ENCODE results near the gene PLXNA1. TPM values are rescaled to one million over a fixed set of nuclear protein-coding genes. Genes with fewer than 3 reads are reported as not detected.

The PLXNA1 gene
- total RNA-seq, 1 donor from 2014 or later, result 46.9 TPM

GRCh38 chr3:126967386-126967785, 15.5 kb upstream of the PLXNA1 start:
- DNase-seq, result no peak

GRCh38 chr3:126968391-126969390, 14.2 kb upstream of the PLXNA1 start:
- DNase-seq, result no peak

DNA sequence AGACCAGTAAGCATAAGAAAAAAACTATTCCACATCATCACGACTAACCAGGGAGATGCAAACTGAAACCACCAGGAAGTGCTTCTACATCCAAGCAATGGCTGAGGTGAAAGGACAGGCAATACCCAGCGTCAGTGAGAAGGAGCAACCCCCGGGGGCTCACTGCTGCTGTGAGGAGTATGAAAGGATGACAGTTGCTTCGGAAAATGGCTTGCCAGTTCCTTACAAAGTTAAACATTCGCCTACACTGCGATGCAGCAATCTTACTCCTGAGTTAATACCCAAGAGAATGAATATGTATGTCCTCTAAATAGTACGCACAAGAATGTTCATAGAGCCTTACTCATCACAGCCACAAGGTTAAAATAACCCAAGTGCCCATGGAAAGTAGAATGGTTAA, 13.3 kb upstream of the PLXNA1 start:
- no peak for DNase-seq

GRCh38 chr3:126970101-126970500, 12.8 kb upstream of the PLXNA1 start:
- no peak for DNase-seq

DNA sequence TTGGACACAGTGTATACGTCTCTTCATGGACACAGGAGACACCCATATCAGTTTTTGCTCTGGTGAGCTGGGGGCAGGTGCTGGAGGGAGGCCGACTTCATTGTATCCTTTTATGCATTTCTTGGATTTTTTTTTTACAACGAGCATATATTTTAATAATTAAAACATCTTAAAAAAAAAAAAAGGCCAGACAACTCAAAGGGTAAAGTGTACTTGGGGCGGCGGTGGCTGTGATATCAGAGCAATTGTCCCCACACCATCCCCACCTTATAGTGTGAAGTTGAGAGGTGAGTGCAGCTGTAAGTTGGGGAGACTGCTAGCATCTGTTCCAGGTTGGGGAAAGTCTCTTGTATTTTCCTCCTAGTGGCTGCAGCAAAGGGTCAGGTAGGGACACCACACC, 12.0 kb upstream of the PLXNA1 start:
- no peak for DNase-seq

GRCh38 chr3:126971891-126972351, 11.0 kb upstream of the PLXNA1 start:
- peak; percentile 9 for DNase-seq

GRCh38 chr3:126972866-126973265, 10.0 kb upstream of the PLXNA1 start:
- DNase-seq, result no peak

- DNase-seq, result no peak
Observed at GRCh38 chr3:126973814-126974213, 9.1 kb upstream of the PLXNA1 start.

GRCh38 chr3:126974756-126975155, 8.2 kb upstream of the PLXNA1 start:
- DNase-seq, result no peak

DNA sequence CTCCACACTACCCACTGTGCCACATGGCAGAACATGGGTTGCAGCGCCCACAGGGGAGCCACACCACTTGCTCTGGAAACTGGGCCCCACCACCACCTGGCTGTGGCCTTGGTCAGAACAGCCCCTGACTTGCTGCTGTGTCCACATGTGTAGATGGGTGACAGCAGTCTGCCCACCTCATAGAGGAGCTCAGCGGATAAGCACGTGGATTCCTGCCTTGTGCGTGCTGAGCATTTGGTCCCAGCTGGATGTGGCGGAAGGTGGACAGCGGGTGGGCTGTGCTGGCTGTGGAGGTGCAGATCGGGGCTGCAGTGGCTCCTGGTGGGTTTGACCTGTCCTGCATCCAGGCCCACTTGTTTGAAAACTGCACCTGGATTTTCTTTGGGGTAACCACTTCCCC, 6.0 kb upstream of the PLXNA1 start:
- DNase-seq, result no peak

DNA sequence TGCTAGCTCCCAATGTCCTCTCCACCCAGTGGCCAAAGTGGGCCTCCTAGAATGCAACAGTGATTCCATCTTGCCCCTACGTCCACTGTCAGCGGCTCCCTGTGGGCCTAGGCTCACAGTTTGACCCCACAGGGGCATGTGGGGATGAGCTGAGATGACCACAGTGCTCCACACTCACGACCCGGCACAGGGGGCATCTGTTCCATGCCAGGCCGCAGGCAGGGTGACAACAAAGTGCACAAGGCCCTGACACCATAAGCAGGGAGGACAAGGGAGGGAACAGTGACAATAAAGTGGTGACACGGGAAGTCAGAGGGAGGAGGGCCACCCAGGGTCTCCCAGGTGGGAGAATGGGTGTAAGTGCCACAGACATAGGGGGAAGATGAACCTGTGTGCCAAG, 5.1 kb upstream of the PLXNA1 start:
- no peak for DNase-seq

DNA sequence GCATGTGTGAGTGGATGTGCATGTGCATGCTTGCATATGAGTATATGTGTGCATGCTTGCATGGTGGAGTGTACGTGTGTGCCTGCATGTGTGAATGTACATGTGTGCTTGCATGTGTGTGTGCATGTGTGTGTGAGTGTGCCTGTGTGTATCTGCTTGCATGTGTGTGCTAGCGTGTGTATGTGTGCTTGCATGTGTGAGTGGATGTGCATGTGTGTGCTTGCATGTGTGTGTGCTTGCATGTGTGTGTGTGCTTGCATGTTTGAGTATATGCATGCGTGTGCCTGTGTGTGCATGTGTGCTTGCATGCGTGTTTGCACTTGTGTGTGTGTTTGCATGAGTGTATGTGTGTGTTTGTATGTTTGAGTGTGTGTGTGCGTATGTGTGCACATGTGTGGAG, 4.6 kb upstream of the PLXNA1 start:
- DNase-seq, result no peak

- DNase-seq, result no peak
Observed at GRCh38 chr3:126979046-126979628, 3.8 kb upstream of the PLXNA1 start.

DNA sequence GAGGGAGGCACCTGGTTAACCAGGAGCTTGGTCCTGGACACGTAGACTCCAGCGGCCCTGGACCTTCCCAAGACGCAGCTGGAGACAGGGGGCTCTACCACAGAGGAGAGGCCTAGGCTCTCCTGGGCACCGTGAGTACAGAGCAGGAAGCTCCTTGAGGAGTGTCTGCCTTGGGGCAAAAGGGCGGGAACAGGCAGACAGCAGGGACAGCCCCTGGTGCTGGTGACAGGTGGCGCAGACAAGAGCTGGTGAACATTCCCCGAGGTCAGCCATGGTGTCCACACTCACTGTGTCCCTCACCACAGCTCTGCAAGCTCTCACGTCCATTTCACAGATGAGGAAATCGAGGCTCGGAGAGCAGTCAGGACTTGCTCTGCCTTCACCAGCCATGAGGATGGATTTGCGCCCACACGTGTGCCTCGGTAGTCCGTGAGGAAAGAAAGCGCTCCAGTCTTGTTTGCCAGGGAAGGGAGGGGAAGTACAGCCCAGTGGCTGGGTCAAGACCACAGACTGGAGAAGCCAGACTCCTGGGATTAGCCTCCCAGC, 2.6 kb upstream of the PLXNA1 start:
- no peak for DNase-seq

DNA sequence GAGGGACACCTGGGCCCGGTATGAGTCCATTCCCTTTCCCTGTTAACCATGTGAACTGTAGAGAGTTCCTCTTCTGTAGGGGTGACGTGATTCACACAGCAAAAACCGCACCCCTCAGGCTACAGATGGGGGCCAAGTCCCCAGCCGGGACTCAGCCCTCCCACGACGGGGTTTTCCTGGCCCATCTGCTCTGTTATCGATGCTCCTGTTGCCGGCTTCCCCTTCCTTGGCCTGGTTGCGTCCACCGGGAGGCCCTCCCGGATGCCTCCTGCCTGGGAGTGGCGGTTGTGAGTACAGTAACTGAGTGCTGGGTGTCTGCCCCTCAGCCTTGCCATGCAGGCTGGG, 817 bp upstream of the PLXNA1 start:
- DNase-seq, result no peak

- DNase-seq, result no peak
Observed at GRCh38 chr3:126983276-126983652, 349 bp downstream of the PLXNA1 start.

GRCh38 chr3:126983653-126984390, 907 bp downstream of the PLXNA1 start:
- DNase-seq, result peak; percentile 67

GRCh38 chr3:126984391-126985131, 1.6 kb downstream of the PLXNA1 start:
- no peak for DNase-seq

- peak; percentile 29 for DNase-seq
Observed at GRCh38 chr3:126985132-126985985, 2.4 kb downstream of the PLXNA1 start.

- no peak for DNase-seq
Observed at GRCh38 chr3:126986001-126986400, 3.1 kb downstream of the PLXNA1 start.

DNA sequence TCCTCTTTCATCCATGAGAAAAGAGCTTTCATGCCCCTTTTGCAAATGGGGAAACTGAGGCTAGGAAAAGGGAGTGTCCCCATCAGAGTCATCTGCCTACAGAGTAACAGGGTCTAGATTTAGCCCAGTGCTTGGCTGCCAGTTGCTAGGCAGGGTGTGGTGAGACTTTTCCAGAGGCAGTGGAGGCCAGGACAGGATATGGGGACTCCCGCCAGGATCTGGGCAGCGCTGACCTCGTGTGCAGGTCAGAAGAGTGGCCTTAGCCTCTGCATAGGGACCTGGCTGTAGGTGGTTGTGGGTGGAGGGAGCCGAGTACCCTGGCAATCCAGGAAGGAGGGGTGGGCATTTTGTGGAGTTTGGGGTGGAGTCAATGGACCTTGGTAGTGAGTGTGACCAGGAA, 4.2 kb downstream of the PLXNA1 start:
- DNase-seq, result no peak
